Activated T-cell treated with anti-CD3 and anti-CD28 coated beads, Interleukin-2, amount 50 U/mL, for 72 hours (primary cell): ENCODE data around the gene NR1D1. TPM values are rescaled to one million over a fixed set of nuclear protein-coding genes. Genes with fewer than 3 reads are reported as not detected.

Source experiments
- ATAC-seq, 2 donors: fragments of 150-1000 bp; cut with Tn5 transposase; replicated peaks in 1 of 2; 2 replicates each; pipeline ENCODE4 v1.10.0; 2021; ENCODE audit warnings: moderate library complexity in 2 of 2, mild to moderate bottlenecking in 1 of 2
- DNase-seq, 2 donors: peaks; one replicate each; pipeline ENCODE4 v3.0.0; 2021 to 2022; ENCODE audit warnings: mixed read lengths in 1 of 2
- H3K27ac Mint-ChIP-seq: one replicate; pipeline ENCODE4 v1.8.0; 2022; ENCODE audit warnings: mild to moderate bottlenecking, moderate library complexity, mixed read lengths
- H3K27me3 Mint-ChIP-seq: one replicate; pipeline ENCODE4 v1.8.0; 2022; ENCODE audit warnings: low read depth, mixed read lengths
- H3K36me3 Mint-ChIP-seq, 2 donors: one replicate each; pipeline ENCODE4 v1.8.0; 2022; ENCODE audit warnings: mixed read lengths in 2 of 2, mild to moderate bottlenecking in 1 of 2; ENCODE audit not compliant: insufficient read depth in 2 of 2
- H3K4me1 Mint-ChIP-seq: one replicate; pipeline ENCODE4 v1.8.0; 2022; ENCODE audit warnings: low read depth, mixed read lengths
- H3K4me3 Mint-ChIP-seq, 2 donors: one replicate each; pipeline ENCODE4 v1.8.0; 2022; ENCODE audit warnings: mild to moderate bottlenecking in 2 of 2, mixed read lengths in 2 of 2, moderate library complexity in 2 of 2
- H3K9me3 Mint-ChIP-seq, 2 donors: one replicate each; pipeline ENCODE4 v1.8.0; 2022; ENCODE audit warnings: mixed read lengths in 2 of 2
- total RNA-seq, 2 donors: library from RNA; stranded (reverse); gene quantifications; one replicate each; pipeline ENCODE4 v1.2.3, GENCODE V29; 2022

The NR1D1 gene
- total RNA-seq, 2 donors from 2014 or later = 4.5 to 6.3 TPM

GRCh38 chr17:40107522-40108174 is 7.3 kb upstream of the NR1D1 start:
- Mint-ChIP-seq H3K9me3 (no peaks in the 10 kb centered on the region), H3K27ac (peak overlapping the region; percentile 77), H3K27me3 (no peaks in the 10 kb centered on the region), H3K4me3 (peak overlapping the region; percentile 59 to 70), H3K4me1 (peaks cover 95% of the 10 kb centered on the region), H3K36me3 (no peaks in the 10 kb centered on the region)
- peak; percentile 1 to 9 for ATAC-seq
- DNase-seq = no peak

GRCh38 chr17:40106760-40107521 is 6.6 kb upstream of the NR1D1 start:
- Mint-ChIP-seq H3K4me1 (peaks cover 92% of the 10 kb centered on the region), H3K9me3 (no peaks in the 10 kb centered on the region), H3K4me3 (peak overlapping the region; percentile 43 to 70), H3K27me3 (no peaks in the 10 kb centered on the region), H3K36me3 (no peaks in the 10 kb centered on the region), H3K27ac (no peak overlapping the region)
- no peak for ATAC-seq
- no peak for DNase-seq

- DNase-seq (no peak), ATAC-seq (no peak)
- Mint-ChIP-seq H3K27me3 (no peaks in the 10 kb centered on the region), H3K4me1 (peaks cover 92% of the 10 kb centered on the region), H3K27ac (no peak overlapping the region), H3K36me3 (no peaks in the 10 kb centered on the region), H3K9me3 (no peaks in the 10 kb centered on the region), H3K4me3 (peak overlapping the region; percentile 5 to 22)
Measured at GRCh38 chr17:40105861-40106759, 5.7 kb upstream of the NR1D1 start.

- Mint-ChIP-seq H3K27ac (no peak overlapping the region), H3K36me3 (no peaks in the 10 kb centered on the region), H3K27me3 (no peaks in the 10 kb centered on the region), H3K9me3 (no peaks in the 10 kb centered on the region), H3K4me3 (peak overlapping the region; percentile 18 to 23), H3K4me1 (peaks cover 93% of the 10 kb centered on the region)
- DNase-seq = peak in 1 of 2 donors; percentile 26
- ATAC-seq = peak; percentile 4 to 6
Measured at GRCh38 chr17:40104594-40105486, 4.5 kb upstream of the NR1D1 start.

GRCh38 chr17:40103688-40104087 is 3.3 kb upstream of the NR1D1 start:
- Mint-ChIP-seq H3K4me1 (peaks cover 94% of the 10 kb centered on the region), H3K4me3 (peak overlapping the region; percentile 27 to 61), H3K27me3 (no peaks in the 10 kb centered on the region), H3K9me3 (no peaks in the 10 kb centered on the region), H3K27ac (peak overlapping the region; percentile 30), H3K36me3 (no peaks in the 10 kb centered on the region)
- ATAC-seq (no peak), DNase-seq (peak in 1 of 2 donors; percentile 14)

- Mint-ChIP-seq H3K27ac (no peak overlapping the region), H3K36me3 (no peaks in the 10 kb centered on the region), H3K4me3 (peak overlapping the region; percentile 27 to 61), H3K4me1 (peaks cover 94% of the 10 kb centered on the region), H3K27me3 (no peaks in the 10 kb centered on the region), H3K9me3 (no peaks in the 10 kb centered on the region)
- ATAC-seq (no peak), DNase-seq (no peak)
Measured at GRCh38 chr17:40103071-40103661, 2.8 kb upstream of the NR1D1 start.

GRCh38 chr17:40101367-40102210 is 1.2 kb upstream of the NR1D1 start:
- DNase-seq (no peak), ATAC-seq (no peak)
- Mint-ChIP-seq H3K27ac (peak overlapping the region; percentile 21), H3K36me3 (peaks cover 0 to 5% of the 10 kb centered on the region in 2 donors), H3K4me1 (peaks cover 94% of the 10 kb centered on the region), H3K27me3 (no peaks in the 10 kb centered on the region), H3K4me3 (peak overlapping the region; percentile 85 to 92), H3K9me3 (no peaks in the 10 kb centered on the region)

GRCh38 chr17:40100669-40101366 is 429 bp upstream of the NR1D1 start:
- DNase-seq (peak; percentile 86 to 87), ATAC-seq (peak; percentile 10 to 19)
- Mint-ChIP-seq H3K27me3 (no peaks in the 10 kb centered on the region), H3K27ac (peak overlapping the region; percentile 21), H3K9me3 (no peaks in the 10 kb centered on the region), H3K36me3 (peaks cover 3 to 6% of the 10 kb centered on the region in 2 donors), H3K4me3 (peak overlapping the region; percentile 85 to 92), H3K4me1 (peaks cover 94% of the 10 kb centered on the region)

GRCh38 chr17:40099619-40100418 is 570 bp downstream of the NR1D1 start:
- Mint-ChIP-seq H3K27ac (peak overlapping the region; percentile 64), H3K4me3 (peak overlapping the region; percentile 85 to 92), H3K27me3 (no peaks in the 10 kb centered on the region), H3K4me1 (peaks cover 94% of the 10 kb centered on the region), H3K36me3 (peaks cover 3 to 6% of the 10 kb centered on the region in 2 donors), H3K9me3 (no peaks in the 10 kb centered on the region)
- DNase-seq = peak in 1 of 2 donors; percentile 14
- no peak for ATAC-seq

GRCh38 chr17:40098846-40099618 is 1.4 kb downstream of the NR1D1 start:
- Mint-ChIP-seq H3K27me3 (no peaks in the 10 kb centered on the region), H3K4me1 (peaks cover 91% of the 10 kb centered on the region), H3K9me3 (no peaks in the 10 kb centered on the region), H3K4me3 (peak overlapping the region; percentile 85 to 92), H3K36me3 (peaks cover 3 to 6% of the 10 kb centered on the region in 2 donors), H3K27ac (peak overlapping the region; percentile 87)
- DNase-seq (peak; percentile 97 to 99), ATAC-seq (peak; percentile 59 to 65)
